ENCODE data around the gene REXO1.
"Not testable (repeated sequence)": the region's sequence is repeated elsewhere in the genome, so short reads cannot be mapped to it uniquely, and the experiment has no call there.

The REXO1 gene

DNA sequence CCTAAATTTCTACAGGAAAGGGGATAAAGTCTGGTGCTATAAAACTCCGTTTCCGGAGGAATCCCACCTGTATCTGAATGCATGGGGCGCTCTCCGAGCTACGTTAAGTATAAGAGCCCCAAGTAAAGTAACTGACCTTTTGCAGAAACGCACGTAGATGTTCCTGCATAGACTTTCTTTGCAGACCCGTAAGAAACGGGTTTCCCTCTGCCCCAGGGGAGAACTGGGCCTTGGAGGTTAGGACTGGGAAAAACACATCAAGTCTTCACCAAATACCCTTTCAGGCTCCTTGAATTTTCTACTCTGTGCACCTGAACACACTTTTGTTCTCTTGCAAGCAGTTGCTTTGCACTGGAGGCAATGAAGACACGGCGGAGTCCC, 27.0 kb upstream of the REXO1 start:
- not testable (repeated sequence) for FAIRE-seq

- FAIRE-seq = no peak
Measured at GRCh38 chr19:1874554-1875185, 26.4 kb upstream of the REXO1 start.

- FAIRE-seq = no peak
Measured at GRCh38 chr19:1873524-1874473, 25.5 kb upstream of the REXO1 start.

GRCh38 chr19:1872807-1873523, 24.7 kb upstream of the REXO1 start:
- no peak for FAIRE-seq

DNA sequence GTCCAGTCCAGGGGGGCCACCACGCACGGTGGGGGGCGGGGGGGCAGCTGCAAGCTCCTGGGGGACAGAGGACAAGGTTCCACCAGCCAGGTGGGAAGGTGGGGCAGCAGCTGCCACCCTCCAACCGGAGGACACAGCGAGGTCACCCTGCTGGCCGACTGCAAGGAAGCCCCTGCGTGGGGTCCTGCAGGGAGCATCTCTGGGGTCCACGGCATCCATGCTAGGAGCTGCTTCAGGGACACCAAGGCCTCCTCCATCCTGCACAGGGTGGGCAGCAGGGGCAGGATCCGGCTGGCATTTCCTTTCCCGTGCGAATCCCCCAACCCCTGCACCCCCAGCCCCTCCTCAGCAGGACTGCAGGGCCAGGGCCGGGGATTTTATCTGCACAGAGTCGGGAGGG, 23.3 kb upstream of the REXO1 start:
- FAIRE-seq = no peak

DNA sequence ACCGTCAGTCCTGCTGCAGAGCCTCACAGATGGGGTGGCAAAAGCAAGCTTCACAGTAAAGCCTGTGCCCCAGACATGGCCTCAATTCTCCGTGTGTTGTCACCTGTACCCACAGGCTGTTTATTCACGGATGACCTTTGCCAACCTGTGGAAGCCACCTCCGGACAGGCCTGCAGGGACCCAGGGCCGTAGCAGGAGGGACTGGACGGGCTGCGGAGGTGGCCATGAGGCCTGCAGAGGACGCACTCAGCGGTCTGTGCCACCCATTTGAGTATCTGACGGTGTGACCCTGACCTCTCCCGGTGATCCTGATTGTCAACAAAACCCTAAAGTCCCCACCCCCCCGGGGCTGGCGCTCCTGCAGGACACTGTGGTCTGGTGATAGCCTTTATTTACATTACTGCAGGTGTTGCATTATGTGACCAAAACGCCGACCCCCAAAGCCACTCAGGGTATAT, 22.9 kb upstream of the REXO1 start:
- FAIRE-seq = no peak

DNA sequence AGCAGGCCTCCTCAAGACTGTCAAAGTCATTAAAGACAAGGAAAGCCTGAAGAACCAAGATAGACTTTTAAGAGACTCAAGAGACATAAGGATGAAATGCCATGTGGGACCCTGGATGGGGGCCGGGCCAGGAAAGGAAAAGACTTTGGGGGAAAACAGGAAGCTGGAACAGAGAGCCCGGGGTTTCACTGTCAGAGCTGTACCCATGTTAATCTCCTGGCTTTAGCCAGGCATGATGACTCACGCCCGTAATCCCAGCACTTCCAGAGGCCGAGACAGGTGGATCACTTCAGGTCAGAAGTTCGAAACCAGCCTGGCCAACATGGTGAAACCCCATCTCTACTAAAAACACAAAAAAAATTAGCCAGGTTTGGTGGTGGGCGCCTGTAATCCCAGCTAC, 20.7 kb upstream of the REXO1 start:
- FAIRE-seq = no peak

GRCh38 chr19:1867349-1867724, 19.1 kb upstream of the REXO1 start:
- no peak for FAIRE-seq

- FAIRE-seq = no peak
Measured at GRCh38 chr19:1866693-1867348, 18.5 kb upstream of the REXO1 start.

GRCh38 chr19:1865172-1866010, 17.1 kb upstream of the REXO1 start:
- FAIRE-seq = no peak

DNA sequence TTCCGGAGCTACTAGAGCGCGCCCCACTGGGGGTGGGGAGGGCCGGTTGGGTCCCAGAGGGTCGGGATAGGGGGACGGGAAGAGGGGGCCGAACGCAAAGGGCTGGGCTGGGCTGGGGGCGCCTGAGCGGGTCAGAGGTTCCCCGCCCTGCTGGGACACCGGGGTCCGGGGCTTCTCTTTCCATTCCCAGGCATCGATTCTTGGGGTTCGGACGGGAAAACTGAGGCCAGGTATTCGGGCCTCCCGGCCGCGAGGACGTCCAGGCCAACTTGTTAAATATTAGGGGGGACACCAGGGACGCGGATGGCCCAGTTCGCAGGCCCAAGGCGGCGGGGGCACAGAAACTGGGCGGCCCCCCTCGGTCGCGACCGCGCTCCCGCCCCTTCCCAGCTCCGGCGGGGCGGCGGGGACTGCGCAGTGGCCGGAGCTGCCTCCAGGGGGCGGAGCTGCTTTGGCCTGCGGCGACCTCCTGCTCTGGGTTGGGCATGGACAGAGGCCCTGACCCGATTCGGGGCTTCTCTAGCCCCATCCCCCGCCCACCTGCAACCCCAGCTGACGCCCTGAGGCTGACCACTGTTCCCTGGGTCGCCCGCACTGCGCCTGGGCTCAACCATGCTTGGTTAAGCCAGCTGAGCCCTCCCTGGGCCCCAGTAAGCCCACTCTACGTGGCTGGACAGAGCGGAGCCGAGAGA, 16.3 kb upstream of the REXO1 start:
- FAIRE-seq = no peak

DNA sequence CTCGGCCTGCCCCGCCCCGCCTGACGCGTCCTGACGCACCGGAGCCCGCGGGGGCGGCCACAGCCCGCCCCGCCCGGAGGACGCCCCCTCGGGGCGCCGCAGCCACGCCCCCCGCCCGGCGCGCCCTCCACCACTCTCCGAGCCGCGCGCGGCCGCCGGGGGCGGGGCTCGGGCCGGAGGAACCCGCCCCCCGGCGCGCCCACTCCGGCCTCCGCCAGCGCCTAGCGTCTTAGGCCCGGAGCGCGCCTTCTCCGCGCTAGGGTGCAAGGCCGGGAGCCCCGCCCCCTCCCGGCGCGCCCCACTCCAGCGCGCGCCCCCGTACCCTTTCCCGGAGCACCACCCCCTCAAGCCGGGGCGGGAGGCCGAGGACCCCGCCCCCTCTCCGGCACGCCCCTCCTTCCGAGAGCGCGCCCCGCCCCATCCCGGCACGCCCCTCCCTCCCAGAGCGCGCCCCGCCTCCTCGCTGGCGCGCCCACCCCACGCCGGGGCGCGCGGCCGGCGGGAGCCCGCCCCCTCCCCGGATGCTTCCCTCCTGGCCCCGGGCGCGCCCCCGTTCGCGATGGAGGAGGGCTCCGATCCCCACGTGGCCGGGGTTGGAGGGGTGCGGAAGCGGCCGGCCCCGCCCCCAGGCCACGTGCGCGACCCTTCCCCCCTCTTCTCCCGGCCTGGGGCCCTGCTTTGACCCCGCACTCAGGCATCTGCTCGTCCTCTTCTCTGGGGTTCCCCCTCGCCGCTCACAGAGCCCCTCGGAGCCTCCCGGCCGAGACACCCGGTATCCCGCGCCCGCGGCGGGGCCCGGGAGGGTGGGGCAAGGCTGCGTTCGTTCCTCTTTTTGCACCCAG, 15.6 kb upstream of the REXO1 start:
- FAIRE-seq = no peak

- FAIRE-seq = no peak
Measured at GRCh38 chr19:1863328-1863637, 15.0 kb upstream of the REXO1 start, which contains the start of gene KLF16. TSS of gene KLF16 (minus strand) at chr19:1863579. CDS start at chr19:1863497, 82 bp downstream.

DNA sequence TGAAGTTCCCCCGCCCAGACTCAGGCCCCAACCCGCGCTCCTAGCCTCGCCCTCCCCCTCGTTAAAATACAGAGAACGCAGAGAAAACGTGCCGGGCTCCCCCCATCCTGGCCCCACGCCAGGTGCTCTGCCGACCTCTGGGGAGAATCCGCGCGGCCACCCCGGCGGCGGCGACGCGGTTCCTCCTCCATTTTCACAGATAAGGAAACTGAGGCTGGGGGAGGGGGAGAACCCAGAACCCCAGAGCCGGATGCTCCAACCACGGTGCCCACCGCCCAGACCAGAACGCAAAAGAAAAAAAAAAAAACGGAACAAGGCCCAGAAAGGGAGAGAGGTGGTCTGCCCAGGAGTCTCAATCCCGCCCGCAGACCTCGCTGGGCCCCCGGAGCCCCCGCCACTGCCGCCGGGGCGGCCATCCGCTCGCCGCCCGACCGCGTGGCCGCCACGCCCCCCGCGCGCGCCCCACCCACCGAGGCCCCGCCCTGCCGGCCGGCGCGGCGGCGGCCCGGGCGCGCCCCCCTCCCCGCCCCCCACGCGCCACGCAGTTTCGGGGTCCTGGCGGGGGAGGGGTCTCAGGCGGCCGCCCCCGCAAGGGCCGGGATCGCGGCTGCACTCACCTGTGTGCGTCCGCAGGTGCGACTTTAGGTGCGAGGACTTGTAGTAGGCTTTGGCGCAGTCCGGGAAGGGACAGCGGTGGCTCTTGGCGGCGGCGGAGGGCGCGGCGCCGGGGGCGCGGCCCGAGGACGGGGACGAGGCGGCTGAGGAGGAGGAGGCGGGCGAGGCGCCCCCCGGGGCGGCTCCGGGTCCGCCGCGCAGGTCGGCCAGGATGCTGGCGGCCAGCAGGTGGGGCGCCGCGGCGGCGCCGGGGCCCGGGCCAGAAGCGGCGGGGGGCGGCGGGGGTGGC, 14.4 kb upstream of the REXO1 start:
- FAIRE-seq = no peak

DNA sequence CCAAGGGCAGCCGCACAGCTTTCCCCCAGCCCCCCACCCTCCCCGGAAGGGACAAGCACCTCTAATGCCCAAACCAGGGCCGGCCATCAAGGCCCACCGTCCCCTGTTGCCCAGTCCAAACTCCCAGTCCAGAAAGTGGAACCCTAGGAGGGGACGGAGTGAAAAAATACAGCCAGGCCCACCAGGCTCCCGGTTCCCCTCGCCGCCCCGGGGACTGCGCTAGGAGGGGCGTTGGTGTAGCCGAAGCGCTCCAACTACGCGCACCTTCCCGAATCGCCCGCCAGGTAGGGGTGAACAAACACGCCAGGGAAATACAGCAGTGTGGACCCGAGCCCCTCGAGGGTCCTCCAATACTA, 13.8 kb upstream of the REXO1 start:
- FAIRE-seq = no peak

GRCh38 chr19:1861599-1862031, 13.3 kb upstream of the REXO1 start:
- FAIRE-seq = no peak

DNA sequence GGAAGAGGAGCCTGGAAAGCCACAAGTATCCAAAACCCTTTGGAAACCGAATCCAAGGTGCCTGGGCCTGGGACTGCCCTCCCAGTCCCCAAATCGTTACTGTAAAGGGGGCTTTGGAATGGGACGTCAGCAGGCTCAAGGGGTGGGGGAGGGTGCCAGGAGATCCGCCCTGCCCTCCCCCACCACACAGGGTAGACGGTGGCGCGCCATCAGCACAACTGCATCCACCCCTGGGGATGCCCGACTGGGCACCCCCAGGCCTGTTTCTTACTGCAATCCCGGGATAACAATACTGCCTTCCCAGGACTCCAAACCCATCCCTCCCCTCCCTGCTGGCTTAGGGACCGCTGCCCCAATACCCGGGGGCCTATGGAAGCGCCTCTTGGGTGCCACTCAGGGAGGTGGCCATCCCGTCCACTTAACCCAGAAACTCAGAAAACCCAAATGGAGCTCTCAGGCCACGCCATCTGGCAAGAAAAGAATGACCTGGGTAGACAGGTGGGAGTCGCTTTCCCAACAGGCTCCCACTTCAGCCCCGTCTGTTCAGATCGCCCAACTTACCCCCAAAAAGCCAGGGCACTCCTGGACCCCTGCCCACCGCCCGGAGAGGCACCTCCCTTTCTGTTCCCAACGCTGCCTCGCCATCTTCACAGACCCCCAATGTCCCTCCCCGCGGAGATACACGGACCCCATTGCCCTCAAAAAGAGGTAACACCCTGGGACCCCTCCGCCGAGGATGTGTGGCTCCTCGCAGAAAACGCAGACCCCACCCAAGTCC, 12.7 kb upstream of the REXO1 start:
- FAIRE-seq = no peak

- no peak for FAIRE-seq
Measured at GRCh38 chr19:1860042-1860775, 11.9 kb upstream of the REXO1 start.

All from A204.1 (cell line).